ENCODE data around the gene NFATC3.

DNA sequence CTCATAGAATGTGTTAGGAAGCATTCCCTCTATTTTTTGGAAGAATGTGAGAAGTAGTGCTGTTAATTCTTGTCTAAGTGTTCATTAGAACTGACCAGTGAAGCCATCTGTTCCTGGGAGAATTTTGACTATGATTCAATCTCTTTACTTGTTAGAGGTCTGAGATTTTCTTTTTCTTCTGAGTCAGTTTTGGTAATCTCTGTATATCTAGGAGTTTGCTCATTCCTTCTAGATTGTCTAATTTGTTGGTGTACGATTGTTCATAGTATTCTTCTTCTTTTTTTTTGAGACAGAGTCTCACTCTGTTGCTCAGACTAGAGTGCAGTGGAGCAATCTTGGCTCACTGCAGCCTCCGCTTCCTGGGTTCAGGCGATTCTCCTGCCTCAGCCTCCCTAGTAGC lies 20.4 kb downstream of the NFATC3 start:
- no peak for TF ChIP-seq EZH2 (IDR thresholded peaks at IDR 0.05; ENCODE audit: low read depth)
- TF ChIP-seq, protein P1, sequence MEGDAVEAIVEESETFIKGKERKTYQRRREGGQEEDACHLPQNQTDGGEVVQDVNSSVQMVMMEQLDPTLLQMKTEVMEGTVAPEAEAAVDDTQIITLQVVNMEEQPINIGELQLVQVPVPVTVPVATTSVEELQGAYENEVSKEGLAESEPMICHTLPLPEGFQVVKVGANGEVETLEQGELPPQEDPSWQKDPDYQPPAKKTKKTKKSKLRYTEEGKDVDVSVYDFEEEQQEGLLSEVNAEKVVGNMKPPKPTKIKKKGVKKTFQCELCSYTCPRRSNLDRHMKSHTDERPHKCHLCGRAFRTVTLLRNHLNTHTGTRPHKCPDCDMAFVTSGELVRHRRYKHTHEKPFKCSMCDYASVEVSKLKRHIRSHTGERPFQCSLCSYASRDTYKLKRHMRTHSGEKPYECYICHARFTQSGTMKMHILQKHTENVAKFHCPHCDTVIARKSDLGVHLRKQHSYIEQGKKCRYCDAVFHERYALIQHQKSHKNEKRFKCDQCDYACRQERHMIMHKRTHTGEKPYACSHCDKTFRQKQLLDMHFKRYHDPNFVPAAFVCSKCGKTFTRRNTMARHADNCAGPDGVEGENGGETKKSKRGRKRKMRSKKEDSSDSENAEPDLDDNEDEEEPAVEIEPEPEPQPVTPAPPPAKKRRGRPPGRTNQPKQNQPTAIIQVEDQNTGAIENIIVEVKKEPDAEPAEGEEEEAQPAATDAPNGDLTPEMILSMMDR (conservative IDR thresholded peaks at IDR 0.05): no peak

All from PC-9 (cell line).